HG03457 (cell line): ENCODE data around the gene CLCA1.
A peak's percentile ranks its signal among the peaks of the same experiment; 100 is the strongest.

Experiments used
- ATAC-seq: cut with Tn5 transposase; IDR thresholded peaks from one replicate; pipeline ENCODE4 v1.9.1; 2021; ENCODE audit warnings: moderate number of reproducible peaks; ENCODE audit not compliant: unreplicated experiment

The CLCA1 gene, protein sequence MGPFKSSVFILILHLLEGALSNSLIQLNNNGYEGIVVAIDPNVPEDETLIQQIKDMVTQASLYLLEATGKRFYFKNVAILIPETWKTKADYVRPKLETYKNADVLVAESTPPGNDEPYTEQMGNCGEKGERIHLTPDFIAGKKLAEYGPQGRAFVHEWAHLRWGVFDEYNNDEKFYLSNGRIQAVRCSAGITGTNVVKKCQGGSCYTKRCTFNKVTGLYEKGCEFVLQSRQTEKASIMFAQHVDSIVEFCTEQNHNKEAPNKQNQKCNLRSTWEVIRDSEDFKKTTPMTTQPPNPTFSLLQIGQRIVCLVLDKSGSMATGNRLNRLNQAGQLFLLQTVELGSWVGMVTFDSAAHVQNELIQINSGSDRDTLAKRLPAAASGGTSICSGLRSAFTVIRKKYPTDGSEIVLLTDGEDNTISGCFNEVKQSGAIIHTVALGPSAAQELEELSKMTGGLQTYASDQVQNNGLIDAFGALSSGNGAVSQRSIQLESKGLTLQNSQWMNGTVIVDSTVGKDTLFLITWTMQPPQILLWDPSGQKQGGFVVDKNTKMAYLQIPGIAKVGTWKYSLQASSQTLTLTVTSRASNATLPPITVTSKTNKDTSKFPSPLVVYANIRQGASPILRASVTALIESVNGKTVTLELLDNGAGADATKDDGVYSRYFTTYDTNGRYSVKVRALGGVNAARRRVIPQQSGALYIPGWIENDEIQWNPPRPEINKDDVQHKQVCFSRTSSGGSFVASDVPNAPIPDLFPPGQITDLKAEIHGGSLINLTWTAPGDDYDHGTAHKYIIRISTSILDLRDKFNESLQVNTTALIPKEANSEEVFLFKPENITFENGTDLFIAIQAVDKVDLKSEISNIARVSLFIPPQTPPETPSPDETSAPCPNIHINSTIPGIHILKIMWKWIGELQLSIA

DNA sequence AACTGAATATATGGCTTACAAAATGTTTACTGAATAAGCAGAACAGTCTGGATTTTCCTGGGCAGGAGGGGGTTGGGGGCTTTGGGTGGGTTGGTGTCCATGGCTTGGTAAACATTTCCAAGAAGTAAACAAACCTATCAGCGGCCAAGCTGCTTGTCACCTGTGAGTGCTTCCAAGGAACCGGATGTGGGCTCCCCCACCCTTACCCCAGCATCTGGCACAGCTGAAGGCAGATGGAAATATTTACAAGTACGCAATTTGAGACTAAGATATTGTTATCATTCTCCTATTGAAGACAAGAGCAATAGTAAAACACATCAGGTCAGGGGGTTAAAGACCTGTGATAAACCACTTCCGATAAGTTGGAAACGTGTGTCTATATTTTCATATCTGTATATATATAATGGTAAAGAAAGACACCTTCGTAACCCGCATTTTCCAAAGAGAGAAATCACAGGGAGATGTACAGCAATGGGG is at the start of gene CLCA1:
TSS of gene CLCA1 (plus strand) at position 427 of the 477 bp plus-strand sequence. CDS start at position 472, 45 bp downstream.
- ATAC-seq, result no peak

DNA sequence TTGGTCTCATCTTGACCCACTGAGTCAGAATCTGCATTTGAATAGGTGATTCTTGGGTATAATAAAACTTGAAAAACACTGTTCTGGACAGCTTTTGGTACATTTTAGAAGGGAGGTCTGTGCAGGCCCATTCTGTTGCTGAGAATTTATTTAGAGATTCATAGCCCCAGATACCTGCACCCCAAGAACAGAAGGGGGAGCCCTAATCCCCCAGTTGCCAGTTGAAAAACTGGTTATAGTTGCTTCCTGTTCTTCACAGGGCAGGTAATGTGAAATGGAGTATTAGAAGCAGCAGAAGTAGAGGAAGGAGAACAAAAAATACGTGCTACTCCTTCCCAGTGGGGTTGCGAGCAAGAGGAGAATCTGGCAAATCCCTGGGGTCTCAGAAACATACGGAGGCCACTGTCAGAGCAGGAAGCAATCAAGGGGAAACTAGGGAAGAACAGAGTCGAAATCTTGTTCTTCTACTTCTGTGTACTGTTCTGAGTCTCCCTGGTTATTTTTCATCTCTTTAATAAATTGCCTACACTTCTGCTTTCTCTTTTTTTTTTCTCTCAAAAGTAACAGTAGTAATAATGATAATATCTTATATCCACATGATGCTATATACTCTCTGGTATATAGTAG is 49.3 kb upstream of the CLCA1 start:
- ATAC-seq, result peak; percentile 81

DNA sequence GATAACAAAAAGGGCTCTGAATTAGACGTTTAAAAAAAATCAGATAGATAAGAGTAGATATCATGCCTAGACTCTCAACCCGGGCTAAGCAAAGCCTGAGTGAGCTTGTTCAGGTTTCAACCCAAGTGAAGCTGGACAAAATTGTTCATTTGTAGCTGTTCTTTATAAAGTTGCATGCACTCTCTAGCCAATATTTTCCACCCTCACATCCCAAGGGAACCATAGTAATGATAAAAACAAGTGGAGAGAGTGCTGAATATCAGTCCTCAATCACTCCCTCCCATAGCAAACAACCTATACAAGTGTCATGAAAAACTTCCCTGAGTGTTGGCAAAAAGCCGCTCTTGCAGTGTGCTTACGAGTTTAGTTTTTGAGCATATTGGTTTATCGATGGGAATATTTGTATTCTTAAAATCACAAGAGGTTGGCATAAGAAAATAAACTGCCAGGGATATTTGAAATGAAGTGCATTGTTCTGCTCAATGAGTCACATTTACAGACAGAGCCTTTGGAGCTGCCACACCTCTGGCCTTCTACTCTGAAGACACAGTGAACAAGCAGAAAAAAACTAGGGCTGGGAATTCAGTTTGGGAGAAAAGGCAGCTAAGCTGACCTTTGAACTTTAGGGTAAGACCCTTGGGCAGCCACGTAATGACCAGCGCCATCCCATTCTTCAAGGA is 47.0 kb upstream of the CLCA1 start:
- no peak for ATAC-seq

DNA sequence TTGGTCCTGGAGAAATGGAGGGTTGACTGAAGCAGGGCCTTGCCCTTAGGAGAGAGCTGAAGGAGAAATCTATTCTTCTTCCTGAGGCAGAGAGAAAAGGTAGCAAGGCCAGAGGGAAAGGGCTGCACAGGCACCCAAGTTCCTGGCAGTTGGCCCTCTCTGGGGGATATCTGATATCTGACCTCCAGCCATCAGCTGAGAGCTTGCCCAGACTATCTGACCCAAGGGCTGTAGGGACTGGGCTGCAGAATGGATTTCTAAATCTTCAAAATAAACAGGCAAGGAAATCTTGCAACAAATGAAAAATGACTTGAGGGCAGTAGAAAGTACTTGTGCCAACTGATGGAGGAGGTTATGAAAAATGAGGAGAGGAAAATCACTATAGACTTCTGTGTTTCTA is 45.3 kb upstream of the CLCA1 start:
- no peak for ATAC-seq

DNA sequence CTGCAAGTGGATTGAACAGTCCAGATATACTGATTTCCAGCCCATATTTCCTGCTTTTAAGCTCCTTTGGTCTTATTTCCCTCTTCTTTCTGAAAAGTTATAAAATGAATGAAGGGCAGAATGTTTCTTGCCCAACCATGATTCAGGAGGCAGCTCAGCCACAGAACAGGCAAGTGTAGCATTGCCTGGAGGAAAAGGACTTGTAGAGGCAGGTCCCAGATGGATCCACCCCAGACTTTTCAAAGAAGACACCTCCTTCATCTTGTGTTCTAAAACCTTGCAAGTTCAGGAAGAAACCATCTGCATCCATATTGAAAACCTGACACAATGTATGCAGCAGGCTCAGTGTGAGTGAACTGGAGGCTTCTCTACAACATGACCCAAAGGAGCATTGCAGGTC is 44.9 kb upstream of the CLCA1 start, which contains the start of gene CLCA2:
TSS of gene CLCA2 (plus strand) at position 299 of the 400 bp plus-strand sequence. CDS start at position 376, 77 bp downstream.
- ATAC-seq, result no peak

DNA sequence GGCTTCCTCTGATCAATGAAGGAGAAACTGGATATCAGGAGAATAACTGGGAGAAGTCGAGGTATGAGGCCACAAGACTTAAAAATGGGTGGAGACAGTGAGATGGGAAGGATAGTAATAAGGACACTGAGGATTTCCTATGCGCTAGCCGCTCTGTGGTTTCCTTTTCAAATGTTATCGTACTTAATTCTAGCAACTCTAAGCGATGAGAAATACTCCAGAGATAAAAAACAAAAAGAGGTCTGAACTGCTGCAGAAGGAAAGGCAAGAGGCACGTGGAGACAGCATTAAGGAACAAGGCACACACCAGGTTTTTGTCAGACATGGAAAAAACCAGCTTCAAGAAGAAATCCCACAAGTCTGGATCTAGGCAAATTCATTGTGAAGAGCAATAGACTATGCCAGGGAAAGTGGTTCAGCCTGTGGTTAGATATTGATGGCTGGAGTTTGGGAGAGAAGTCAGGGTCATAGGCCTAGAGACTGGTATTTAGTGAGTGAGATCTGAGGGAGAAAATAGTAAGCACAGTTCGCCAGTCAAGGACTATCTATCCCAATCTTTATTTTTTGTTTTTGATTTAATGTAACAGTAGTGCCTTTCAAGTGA is 39.5 kb upstream of the CLCA1 start:
- ATAC-seq, result no peak

DNA sequence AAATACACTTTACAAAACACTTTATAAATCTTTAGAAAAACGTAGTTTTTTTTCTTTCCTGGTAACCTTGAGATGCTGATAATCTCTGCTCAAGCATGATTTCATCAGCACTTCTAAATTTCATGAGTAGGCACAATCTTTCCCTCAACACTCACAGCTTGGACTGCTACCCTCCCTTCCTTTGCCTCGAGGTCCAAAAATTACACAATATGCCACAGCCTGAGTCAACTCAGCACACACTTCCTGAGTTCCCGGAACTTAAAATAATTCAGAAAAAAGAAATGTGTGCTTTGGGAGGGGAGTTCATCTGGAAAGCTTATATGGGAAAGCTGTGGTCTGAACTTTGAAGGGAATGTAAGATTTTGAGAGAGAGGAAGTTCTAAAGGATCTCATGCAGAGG is 38.9 kb upstream of the CLCA1 start:
- ATAC-seq, result no peak

DNA sequence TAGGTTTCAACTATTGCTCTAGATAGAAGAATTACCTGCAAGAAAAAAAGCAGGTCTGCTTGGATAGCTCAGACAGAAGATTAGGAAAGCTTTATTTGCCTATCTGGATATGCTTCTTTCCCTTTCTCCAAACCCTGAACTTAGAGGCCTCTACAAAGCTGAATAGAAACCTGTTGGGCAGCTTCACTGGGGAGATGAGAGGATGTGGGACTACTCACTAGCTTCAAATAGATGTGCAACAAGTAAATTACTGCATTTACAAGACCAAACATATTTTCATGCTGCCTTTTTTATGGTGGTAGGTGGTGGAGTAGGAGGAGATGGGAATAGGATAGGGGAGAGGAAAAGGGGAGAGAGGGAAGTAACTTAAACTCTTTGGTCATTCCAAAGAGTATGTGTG is 38.4 kb upstream of the CLCA1 start:
- no peak for ATAC-seq

DNA sequence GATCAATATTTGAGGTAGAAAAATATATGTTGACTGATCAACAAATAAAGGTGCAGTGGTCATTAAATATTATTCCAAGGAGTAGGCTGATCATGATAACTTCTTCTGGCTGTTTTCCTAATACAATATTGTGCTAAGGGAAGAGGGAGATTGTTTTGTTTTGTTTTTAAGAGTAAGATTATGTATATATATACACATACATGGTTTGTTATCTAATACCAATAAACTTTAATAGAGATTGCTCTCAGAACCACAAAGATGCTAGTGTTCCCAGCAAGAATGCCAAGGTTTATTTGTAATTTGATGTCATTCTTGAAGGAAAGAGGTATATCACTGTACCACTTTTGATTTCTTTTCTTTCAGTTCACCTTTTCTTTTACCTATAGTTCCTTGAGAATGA is 34.7 kb upstream of the CLCA1 start:
- ATAC-seq, result no peak

DNA sequence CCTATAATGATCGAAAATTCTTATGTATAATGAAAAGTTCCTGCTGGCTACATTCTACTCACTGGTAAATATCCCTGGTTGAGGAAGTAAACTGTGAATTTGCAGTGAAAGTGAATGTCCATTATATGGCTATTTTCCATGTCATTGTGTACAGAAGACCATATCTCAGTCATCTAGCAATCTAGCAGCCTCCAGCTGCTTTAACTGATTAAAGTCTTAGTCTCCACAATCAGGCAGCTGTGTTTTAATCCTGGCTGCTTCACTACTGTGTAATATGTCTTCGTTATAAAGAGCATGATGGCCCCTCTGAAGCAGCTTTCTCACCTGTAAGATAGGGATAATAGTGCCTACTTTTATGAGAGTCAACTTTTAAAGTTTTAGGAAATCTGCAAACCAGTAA is 33.4 kb upstream of the CLCA1 start:
- no peak for ATAC-seq

DNA sequence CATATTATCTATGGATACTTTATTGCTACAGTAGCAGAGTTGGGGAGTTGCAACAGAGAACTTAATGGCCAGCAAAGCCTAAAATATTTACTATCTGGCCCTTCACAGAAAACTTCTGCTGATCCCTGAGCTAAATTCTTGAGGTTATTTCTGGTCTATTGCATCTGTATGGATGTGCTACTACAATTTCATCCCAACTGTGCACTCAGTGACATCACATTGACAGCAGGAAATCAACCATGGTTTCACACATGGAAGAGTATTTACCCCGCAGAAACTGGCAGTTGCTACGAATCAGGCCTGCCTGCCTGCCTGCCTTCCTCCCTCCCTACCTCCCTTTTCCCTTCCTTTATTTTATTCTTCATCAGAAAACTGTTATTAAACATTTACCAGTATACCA is 32.7 kb upstream of the CLCA1 start:
- ATAC-seq, result no peak

DNA sequence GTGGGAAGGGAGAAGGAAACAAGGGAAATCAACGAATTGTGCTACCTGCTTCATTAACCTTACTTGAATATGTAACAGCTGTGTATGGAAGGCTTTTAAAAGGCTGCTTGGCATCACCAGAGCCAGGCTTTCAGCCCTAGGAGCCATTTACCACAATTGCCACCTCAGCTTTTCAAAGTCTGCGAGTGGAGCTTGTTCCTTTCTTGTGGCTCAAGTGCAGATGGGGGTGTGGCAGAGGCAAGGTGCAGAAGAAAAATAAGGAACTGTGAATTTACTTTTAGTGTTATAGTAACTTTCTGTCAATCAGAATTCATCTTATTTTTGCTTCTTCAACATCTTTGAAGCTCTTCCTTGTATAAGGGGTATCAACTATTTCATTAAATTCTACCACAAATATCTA is 27.1 kb upstream of the CLCA1 start:
- no peak for ATAC-seq

DNA sequence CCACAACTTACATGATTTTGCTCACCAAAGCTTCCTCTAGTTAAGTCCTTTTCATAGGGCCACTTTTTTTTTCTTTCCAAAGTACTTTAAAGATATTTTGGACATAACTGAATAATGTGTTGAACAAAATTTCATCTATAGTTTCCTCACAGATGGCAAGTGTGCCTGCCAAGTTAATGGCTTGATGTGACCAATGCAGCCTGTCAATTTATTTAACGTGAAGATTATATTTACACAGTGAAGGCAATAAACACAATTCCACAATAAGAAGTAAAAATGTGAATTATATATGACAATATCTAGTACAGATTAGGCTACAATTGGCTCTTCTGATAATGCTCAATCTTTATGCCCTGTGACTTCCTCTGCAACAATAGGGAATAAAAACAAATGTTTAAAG is 26.7 kb upstream of the CLCA1 start:
- ATAC-seq, result no peak

DNA sequence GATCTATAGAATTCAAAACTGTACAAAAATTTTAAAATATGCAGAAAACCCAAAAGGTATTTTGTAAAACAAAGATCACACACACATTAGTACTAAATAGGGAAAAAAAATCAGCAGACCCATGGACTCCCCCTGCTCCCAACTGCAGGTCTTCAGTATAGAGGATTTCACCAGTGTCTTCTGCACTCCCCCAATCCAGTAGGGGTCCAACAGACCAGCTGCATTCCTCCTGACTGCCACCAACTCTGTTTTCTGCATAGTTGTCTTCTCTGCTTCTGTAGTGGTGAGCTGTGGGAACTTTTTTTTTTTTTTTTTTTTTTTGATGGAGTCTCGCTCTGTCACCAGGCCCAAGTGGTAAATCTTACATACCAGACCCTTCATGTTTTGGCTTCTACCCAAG is 22.8 kb upstream of the CLCA1 start:
- no peak for ATAC-seq

DNA sequence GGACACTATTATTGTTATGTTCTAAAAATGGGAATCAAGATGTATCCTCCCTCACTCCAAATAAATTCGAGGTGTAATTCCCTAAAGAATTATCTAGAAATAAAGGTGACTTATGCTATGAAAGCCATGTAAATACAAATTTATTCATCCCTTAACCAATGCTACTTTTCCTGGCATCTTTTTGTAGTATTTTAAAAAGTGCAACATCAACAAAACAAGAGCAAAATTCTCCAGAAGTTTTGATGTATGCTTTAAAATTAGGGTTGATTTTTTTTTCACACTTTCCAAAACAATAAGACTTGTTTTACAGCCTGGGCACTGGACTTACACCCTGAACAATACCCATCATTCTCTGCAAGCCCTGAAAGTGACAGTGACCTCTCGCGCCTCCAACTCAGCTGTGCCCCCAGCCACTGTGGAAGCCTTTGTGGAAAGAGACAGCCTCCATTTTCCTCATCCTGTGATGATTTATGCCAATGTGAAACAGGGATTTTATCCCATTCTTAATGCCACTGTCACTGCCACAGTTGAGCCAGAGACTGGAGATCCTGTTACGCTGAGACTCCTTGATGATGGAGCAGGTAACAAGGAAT is 21.4 kb upstream of the CLCA1 start:
- ATAC-seq, result no peak

DNA sequence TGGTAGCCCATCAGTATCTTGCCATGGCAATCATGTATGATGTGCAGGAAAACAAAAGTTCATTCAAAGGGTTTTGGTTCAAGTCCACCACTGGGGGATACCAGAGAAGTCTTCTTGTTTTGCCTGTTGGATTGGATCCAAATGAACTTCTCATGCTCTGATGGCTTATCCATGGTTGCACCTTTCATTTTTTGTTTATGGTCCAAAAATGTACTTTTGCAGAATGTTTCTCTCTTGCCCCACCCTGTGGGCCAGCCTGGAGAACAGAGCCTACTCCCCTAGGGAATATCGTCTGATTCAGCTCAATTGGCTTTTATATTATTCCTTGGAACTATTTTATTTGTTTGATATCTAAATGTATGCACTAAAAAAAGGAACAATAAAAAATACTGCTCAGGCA is 20.1 kb upstream of the CLCA1 start:
- ATAC-seq, result no peak

DNA sequence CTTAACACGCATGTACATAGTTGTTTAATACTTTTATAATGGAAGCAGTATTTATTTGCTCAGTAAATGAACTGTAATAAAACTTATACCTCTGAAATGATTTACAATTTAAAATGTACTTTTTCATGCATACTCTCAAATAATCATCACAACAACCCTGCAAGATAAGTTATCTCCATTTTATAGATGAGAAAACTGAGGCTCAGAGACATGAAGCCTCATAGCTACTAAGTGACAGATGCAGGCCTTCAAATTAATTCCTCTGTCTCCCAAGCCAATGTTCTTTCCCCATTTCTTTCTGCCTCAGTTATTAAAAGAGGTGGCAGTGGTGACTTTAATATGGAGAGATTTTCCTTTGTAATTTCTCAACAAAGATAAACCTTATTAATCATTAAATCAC is 19.6 kb upstream of the CLCA1 start:
- ATAC-seq, result no peak

DNA sequence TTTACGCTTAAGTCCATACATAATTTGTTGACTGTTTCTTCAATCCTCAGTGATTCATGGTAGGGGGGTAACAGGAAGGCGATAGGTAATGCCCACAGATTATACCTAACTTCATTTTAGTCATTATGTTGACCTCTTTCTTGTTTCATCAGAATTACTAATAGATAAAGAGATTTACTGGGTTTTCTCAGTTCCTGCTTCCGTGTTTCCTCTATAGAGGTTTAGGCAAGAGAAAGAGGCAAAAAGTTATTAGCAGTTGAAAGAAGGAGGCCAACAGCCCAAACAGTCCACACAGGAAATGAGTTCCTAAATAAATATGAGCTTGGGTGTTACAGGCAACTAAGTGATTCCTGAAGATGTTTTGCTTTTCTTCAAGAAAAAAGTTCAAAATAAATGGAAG is 17.9 kb upstream of the CLCA1 start:
- ATAC-seq, result no peak

DNA sequence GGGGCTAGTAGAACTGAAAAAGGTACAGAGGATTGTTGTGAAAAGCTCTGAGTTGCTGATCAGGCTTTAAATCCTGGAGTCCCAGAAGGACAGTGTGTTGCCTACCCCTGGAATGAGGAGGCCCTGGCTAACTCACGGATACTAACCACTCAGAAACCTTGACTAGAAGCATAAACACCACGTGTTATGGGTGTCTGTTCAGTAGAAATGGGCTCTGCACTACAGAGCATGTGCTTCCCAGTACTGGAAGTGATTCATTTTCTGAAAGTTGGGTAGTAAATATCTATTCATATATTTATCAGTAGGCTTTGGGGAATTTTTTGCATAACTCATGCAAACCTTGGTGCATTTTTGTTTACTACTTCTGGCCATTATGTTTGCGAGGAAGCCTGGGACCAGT is 15.1 kb upstream of the CLCA1 start:
- no peak for ATAC-seq

DNA sequence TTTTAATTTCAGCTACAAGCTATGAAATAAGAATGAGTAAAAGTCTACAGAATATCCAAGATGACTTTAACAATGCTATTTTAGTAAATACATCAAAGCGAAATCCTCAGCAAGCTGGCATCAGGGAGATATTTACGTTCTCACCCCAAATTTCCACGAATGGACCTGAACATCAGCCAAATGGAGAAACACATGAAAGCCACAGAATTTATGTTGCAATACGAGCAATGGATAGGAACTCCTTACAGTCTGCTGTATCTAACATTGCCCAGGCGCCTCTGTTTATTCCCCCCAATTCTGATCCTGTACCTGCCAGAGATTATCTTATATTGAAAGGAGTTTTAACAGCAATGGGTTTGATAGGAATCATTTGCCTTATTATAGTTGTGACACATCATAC is 13.7 kb upstream of the CLCA1 start:
- no peak for ATAC-seq
